ENCODE results near the gene RIPOR1.

DNA sequence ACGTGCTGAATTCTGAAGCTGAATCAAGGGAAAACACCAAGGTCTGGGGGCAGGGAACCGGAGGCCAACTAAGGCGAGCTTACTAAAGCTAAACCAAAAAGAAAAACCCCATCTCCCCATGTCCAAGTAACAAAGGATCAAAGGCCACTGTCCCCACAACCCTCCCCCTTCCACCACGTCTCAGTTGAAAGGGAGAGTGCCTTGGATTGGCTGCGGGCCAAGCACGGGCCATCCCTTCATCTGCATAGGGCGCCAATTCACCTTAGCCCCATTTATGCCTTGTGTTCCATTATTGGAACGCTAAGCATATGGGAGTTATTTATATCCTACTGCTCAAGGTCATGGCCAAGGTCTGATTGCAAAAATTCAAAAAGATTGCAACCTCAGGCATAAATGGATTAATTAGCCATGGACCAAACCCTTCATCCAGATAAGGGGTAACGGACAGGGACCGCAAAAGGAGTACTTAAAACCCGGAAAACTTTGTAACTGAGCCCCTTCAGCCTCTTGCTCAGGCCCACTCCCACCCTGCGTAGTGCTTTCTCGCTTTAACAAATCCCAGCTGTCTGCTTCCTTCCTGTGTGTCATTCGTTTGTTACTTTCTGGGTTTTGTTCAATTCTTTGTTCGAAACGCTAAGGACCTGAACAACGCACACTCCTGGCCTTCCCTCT lies 46.9 kb upstream of the RIPOR1 start:
- TF ChIP-seq, protein P1, sequence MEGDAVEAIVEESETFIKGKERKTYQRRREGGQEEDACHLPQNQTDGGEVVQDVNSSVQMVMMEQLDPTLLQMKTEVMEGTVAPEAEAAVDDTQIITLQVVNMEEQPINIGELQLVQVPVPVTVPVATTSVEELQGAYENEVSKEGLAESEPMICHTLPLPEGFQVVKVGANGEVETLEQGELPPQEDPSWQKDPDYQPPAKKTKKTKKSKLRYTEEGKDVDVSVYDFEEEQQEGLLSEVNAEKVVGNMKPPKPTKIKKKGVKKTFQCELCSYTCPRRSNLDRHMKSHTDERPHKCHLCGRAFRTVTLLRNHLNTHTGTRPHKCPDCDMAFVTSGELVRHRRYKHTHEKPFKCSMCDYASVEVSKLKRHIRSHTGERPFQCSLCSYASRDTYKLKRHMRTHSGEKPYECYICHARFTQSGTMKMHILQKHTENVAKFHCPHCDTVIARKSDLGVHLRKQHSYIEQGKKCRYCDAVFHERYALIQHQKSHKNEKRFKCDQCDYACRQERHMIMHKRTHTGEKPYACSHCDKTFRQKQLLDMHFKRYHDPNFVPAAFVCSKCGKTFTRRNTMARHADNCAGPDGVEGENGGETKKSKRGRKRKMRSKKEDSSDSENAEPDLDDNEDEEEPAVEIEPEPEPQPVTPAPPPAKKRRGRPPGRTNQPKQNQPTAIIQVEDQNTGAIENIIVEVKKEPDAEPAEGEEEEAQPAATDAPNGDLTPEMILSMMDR (conservative IDR thresholded peaks at IDR 0.05; ENCODE audit: low read length): no peak; the same call in 1 of the 2 replicates
- TF ChIP-seq EZH2phosphoT487 (IDR thresholded peaks at IDR 0.05; ENCODE audit: borderline replicate concordance): no peak
